Astrocyte of the spinal cord (primary cell): ENCODE measurements around the gene TMEM123.

Experiments
- DNase-seq: peaks from one replicate; pipeline ENCODE4 v3.0.0; 2011; ENCODE audit warnings: low read depth, low spot score
- H3K4me3 ChIP-seq: 2 replicates; pipeline ENCODE4 v1.5.1; 2011; ENCODE audit warnings: low read depth, mild to moderate bottlenecking, low read length, moderate library complexity
- CTCF ChIP-seq: IDR thresholded peaks from 2 replicates; pipeline ENCODE4 v1.5.1; 2012; ENCODE audit warnings: low read depth, mild to moderate bottlenecking, low read length, inconsistent platforms
- in situ Hi-C: cut with HindIII; loops from 2 replicates; pipeline ENCODE4 v1.10.0; 2017; ENCODE audit warnings: low sequenced_read_pairs

TMEM123 gene

DNA sequence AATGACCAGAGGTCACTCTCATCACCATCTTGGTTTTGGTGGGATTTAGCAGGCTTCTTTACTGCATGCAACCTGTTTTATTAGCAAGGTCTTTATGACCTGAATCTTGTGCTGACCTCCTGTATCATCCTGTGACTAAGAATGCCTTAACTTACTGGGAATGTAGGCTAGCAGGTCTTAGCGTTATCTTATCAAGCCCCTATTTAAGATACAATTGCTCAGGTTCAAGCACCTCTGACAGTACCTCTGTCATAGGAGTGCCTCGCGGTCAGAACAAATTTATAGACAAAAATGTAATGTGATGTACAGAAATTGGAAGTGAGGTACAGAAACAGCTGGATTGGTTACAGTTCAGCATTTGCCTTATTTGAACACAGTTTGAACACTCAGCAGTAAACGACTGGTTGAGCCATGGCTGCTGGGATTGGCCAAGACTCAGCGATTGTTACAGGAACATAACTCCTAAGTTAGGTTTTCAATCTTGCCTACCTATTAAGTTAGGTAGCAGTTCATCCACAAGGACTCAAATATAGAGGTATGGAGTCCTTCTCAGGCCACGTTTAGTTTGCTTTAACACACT lies 16.1 kb upstream of the TMEM123 start:
- DNase-seq = no peak
- in situ Hi-C loops = no loop called here
- H3K4me3 ChIP-seq = no peak overlapping the region
- no peak for TF ChIP-seq CTCF

DNA sequence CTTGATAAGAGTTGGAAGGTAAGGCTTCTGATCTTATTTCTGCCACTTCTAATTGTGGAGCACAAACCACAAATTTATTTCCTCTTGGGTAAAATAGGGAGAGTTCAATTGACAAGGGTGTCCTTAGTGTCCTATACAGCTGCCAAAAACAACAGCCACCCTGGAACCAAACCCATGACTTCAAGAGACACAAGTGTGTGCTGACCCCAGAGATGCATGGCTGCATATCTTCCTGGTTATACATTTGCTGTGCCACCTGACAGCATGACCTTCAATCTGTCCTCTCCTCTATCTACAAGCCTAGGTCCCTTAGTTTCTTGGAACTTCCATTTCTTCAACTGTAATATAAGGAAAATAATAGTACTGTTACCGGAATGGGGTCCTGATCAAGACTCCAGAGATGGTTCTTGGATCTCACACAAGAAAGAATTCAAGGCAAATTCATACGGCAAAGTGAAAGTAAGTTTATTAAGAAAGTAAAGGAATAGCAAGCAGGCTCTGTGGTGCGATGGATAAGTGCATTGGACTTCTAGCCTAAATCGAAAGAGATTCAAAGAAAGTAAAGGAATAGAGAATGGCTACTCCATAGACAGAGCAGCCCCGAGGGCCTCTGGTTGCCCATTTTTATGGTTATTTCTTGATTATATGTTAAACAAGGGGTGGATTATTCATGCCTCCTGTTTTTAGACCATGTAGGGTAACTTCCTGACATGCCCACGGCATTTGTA lies 15.5 kb upstream of the TMEM123 start:
- in situ Hi-C loops = no loop called here
- DNase-seq = no peak
- H3K4me3 ChIP-seq = no peak overlapping the region
- TF ChIP-seq CTCF = no peak

- in situ Hi-C loops = no loop called here
Observed at GRCh38 chr11:102467080-102467708, 14.6 kb upstream of the TMEM123 start.

DNA sequence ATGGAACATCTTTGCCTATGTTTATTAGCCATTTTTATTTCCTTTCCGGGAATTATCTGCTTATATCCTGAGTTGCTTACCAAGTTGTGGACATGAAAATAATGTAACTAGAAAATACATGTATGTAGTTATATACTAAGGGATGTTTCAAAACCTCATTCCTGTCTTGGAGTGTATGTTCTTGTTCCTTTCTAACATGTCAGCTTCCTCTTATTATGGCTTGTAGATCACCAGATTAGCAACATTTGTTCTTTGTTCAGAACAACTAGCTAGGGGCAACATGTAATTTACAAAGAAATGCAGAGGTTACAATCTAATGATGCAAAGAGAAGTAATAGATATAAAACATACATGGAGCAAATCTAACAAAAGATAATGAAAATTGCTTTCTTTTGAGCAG lies 13.1 kb upstream of the TMEM123 start:
- in situ Hi-C loops = no loop called here
- no peak for DNase-seq
- H3K4me3 ChIP-seq = no peak overlapping the region
- TF ChIP-seq CTCF = no peak

More at GRCh38 chr11:102467080-102467708, 14.6 kb upstream of the TMEM123 start:
- TF ChIP-seq CTCF = no peak
- H3K4me3 ChIP-seq = no peak overlapping the region
- DNase-seq = no peak

- no peak overlapping the region for H3K4me3 ChIP-seq
- no peak for DNase-seq
- in situ Hi-C loops = no loop called here
- no peak for TF ChIP-seq CTCF
Observed at GRCh38 chr11:102464859-102465500, 12.4 kb upstream of the TMEM123 start.

GRCh38 chr11:102464037-102464436 lies 11.5 kb upstream of the TMEM123 start:
- in situ Hi-C loops = no loop called here
- H3K4me3 ChIP-seq = no peak overlapping the region
- no peak for TF ChIP-seq CTCF
- DNase-seq = no peak
